ENCODE measurements around the gene LPIN2. TPM values are rescaled to one million over a fixed set of nuclear protein-coding genes. Genes with fewer than 3 reads are reported as not detected.

The LPIN2 gene
- polyA plus RNA-seq, 10 donors, result 13.4 to 20.1 (median 14.9) TPM

DNA sequence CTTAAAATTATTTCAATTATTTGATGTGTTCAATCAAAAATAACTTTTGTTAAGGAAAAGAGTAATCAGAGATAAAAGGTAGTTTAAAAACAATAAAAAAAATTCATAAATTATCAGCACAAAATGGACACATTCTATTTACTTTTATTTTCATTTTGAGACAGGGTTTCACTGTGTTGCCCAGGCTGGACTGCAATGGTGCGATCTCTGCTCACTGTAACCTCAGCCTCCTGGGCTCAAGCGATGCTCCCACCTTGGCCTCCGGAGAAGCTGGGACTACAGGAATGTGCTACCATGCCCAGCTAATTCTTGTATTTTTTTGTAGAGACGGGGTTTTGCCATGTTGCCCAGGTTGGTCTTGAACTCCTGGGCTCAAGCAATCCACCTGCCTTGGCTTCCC, 47.1 kb downstream of the LPIN2 start:
- no peak for DNase-seq

DNA sequence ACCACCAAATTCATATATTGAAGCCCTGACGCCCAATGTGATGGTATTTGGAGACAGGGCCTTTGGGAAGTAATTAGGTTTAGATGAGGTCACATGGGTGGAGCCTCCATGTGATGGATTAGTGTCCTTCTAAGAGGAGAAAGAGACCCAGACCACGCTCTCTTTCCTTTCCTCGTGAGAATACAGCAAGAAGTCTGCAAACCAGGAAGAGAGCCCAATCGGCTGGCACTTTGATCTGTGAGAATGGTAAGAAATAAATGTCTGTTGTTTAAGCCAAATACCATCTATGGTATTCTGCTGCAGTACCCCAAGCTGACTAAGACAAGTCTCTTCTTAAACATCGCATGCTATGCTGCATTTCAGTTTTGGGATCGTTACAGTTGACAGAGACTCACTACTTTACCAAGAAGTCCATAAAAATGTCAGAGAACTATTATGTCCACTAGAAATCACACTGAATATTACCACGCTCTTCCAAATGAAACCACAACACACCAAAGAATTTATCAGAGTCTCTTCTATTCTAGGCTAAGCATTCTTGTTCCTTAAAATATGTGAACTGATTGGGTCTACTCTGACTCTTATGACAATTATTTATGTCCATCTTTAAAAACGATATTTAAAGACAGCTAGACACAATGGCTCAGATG, 48.5 kb downstream of the LPIN2 start:
- no peak for DNase-seq

Other genes with a start within 250 kb of the LPIN2 start
- 10 to 100 TPM; 19.4 to 44.9 (median 32.1) TPM for gene EMILIN2, start 166.1 kb downstream of the LPIN2 start, polyA plus RNA-seq (ENCODE audit: insufficient read length in 10 of 10)
- 100 to 1,000 TPM; 382 to 922 (median 665) TPM for gene MYOM1, start 206.8 kb upstream of the LPIN2 start, polyA plus RNA-seq (ENCODE audit: insufficient read length in 10 of 10)
- 100 to 1,000 TPM; 555 to 942 (median 654) TPM for gene MYL12A, start 234.7 kb upstream of the LPIN2 start, polyA plus RNA-seq (ENCODE audit: insufficient read length in 10 of 10)
- 100 to 1,000 TPM; 222 to 297 (median 255) TPM for gene MYL12B, start 249.0 kb upstream of the LPIN2 start, polyA plus RNA-seq (ENCODE audit: insufficient read length in 10 of 10)

Data from muscle of back (tissue), 11 donors.